Measurements from ENCODE around the gene NRG3. TPM values are rescaled to one million over a fixed set of nuclear protein-coding genes. Genes with fewer than 3 reads are reported as not detected.

NRG3 gene
- total and polyA plus RNA-seq, 2 of the 4 experiments (the other 2 are of a cell fraction): not detected

GRCh38 chr10:82543631-82544030 lies 668.6 kb downstream of the NRG3 start:
- Histone ChIP-seq H2BK120ac (ENCODE audit: low read depth, low read length) (no peak overlapping the region), H3K4me3 (ENCODE audit: insufficient read depth, low read depth, low read length) (no peak overlapping the region), H2BK15ac (ENCODE audit: low read depth, low read length) (no peak overlapping the region), H3K79me1 (ENCODE audit: low read depth in 1 of 2, low read length in 2 of 2) (no peaks in the 10 kb centered on the region), H3K4me2 (ENCODE audit: low read depth, low read length) (no peak overlapping the region), H3K23ac (ENCODE audit: low read depth, low read length) (no peak overlapping the region), H3K4ac (ENCODE audit: low read depth, low read length) (no peak overlapping the region), H2AK5ac (ENCODE audit: low read depth, low read length) (no peak overlapping the region), H3K14ac (replicated peaks; ENCODE audit: low read depth, low read length) (no peak overlapping the region), H4K5ac (ENCODE audit: low read depth, low read length) (no peak overlapping the region), H4K20me1 (ENCODE audit: insufficient read depth, low read length) (no peaks in the 10 kb centered on the region), H4K91ac (ENCODE audit: insufficient read depth, low read depth, low read length) (no peak overlapping the region), H3K4me1 (ENCODE audit: control insufficient read depth, insufficient read depth, low read length) (no peaks in the 10 kb centered on the region), H2AK9ac (replicated peaks; ENCODE audit: low read depth, low read length, poor library complexity) (no peak overlapping the region), H3K27ac (ENCODE audit: insufficient read depth, low read length) (no peak overlapping the region), H3K27me3 (ENCODE audit: control insufficient read depth, insufficient read depth, low read length) (no peaks in the 10 kb centered on the region), H2BK5ac (ENCODE audit: low read depth, low read length, poor library complexity, severe bottlenecking) (no peak overlapping the region), H3K56ac (ENCODE audit: extremely low read depth, insufficient read depth, low read length) (no peak overlapping the region), H2AFZ (replicated peaks; ENCODE audit: low read length, poor library complexity) (no peak overlapping the region), H3K9me1 (ENCODE audit: insufficient read depth, low read length) (no peaks in the 10 kb centered on the region), H3K18ac (ENCODE audit: low read depth, low read length) (no peak overlapping the region), H3K36me3 (ENCODE audit: control insufficient read depth, insufficient read depth, low read length) (no peaks in the 10 kb centered on the region), H2BK20ac (ENCODE audit: low read depth, low read length) (no peak overlapping the region), H4K8ac (ENCODE audit: low read depth in 2 of 2, low read length in 2 of 2) (no peak overlapping the region), H3K9me3 (ENCODE audit: control insufficient read depth, insufficient read depth, low read length) (peaks cover 7% of the 10 kb centered on the region), H3K9ac (ENCODE audit: low read depth, low read length) (no peak overlapping the region)
- POLR2A ChIA-PET (ENCODE audit: unreplicated experiment): no interaction called here
- TF ChIP-seq FOS (IDR thresholded peaks at IDR 0.05; ENCODE audit: low read depth, low read length) (no peak), ELK1 (IDR thresholded peaks at IDR 0.05; ENCODE audit: borderline replicate concordance, low read depth, low read length) (no peak), CTCF (conservative IDR thresholded peaks at IDR 0.05; ENCODE audit: low read depth, low read length) (no peak), CHD1 (IDR thresholded peaks at IDR 0.05; ENCODE audit: low read depth, low read length) (no peak), RFX5 (IDR thresholded peaks at IDR 0.05; ENCODE audit: low read depth, low read length) (no peak), POLR2A (IDR thresholded peaks at IDR 0.05; ENCODE audit: low read depth, low read length) (no peak), CEBPB (IDR thresholded peaks at IDR 0.05; ENCODE audit: low read depth, low read length) (no peak), MAZ (IDR thresholded peaks at IDR 0.05; ENCODE audit: borderline replicate concordance, low read depth, low read length) (no peak)
- BruUV-seq (replicated peaks): no TSS peak
- in situ Hi-C loops (cut with MboI; ENCODE audit: low sequenced_read_pairs): no loop called here
- CTCF ChIA-PET: no interaction called here
- DNase-seq: no peak
- WGBS, 2 experiments (ENCODE audit: extremely low coverage in 2 of 2, insufficient read length in 1 of 2): no CpG with 5 or more reads among the region's 2 CpGs
- intact Hi-C loops (cut with micrococcal nuclease): no loop called here
- ATAC-seq (ENCODE audit: low read depth): no peak
- dilution Hi-C loops (cut with HindIII; ENCODE audit: low sequenced_read_pairs, unreplicated experiment): no loop called here

All from IMR-90 (cell line).